ENCODE data around the gene RBM43.

DNA sequence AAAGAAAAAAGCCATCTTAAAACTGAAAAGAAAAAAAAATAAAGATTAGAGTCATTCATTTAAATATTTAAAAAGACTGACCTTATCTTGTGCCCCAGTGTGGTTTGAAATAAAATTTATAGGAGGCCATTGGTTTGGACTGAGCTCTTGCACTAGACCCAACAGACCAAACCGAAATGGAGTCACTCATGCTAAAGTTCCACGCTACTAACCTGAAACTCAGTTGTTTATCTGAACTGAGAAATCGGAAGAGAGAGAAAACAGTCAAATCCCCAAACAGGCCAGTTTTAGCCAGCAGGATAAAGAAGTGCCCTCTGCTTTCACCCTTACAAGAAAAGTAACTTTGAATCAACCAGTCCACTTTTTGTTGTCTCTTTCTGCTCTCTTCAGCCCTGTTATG, 18.2 kb downstream of the RBM43 start:
- TF ChIP-seq, protein P1, sequence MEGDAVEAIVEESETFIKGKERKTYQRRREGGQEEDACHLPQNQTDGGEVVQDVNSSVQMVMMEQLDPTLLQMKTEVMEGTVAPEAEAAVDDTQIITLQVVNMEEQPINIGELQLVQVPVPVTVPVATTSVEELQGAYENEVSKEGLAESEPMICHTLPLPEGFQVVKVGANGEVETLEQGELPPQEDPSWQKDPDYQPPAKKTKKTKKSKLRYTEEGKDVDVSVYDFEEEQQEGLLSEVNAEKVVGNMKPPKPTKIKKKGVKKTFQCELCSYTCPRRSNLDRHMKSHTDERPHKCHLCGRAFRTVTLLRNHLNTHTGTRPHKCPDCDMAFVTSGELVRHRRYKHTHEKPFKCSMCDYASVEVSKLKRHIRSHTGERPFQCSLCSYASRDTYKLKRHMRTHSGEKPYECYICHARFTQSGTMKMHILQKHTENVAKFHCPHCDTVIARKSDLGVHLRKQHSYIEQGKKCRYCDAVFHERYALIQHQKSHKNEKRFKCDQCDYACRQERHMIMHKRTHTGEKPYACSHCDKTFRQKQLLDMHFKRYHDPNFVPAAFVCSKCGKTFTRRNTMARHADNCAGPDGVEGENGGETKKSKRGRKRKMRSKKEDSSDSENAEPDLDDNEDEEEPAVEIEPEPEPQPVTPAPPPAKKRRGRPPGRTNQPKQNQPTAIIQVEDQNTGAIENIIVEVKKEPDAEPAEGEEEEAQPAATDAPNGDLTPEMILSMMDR (IDR thresholded peaks at IDR 0.05; ENCODE audit: insufficient read depth, low read depth, low read length) = no peak
- TF ChIP-seq EZH2 (IDR thresholded peaks at IDR 0.05; ENCODE audit: insufficient read depth, low read length) = no peak

Measured in astrocyte (in vitro differentiated cells and primary cell).